HG03135 (cell line): ENCODE measurements around the gene OR10G2.

Experiments
- ATAC-seq: cut with Tn5 transposase; IDR thresholded peaks from one replicate; pipeline ENCODE4 v1.9.1; 2021; ENCODE audit warnings: mild to moderate bottlenecking, moderate library complexity; ENCODE audit not compliant: unreplicated experiment

The OR10G2 gene

GRCh38 chr14:21589317-21589716 is 45.4 kb downstream of the OR10G2 start:
- no peak for ATAC-seq
